ES-I3 (cell line): Measurements from ENCODE around the gene FAR1.

ENCODE experiments used
- H3K36me3 ChIP-seq: 2 replicates; pipeline ENCODE4 v1.6.1; 2013; ENCODE audit warnings: mild to moderate bottlenecking, low read length, control low read depth, moderate library complexity; ENCODE audit not compliant: insufficient read depth
- H3K4me1 ChIP-seq: 2 replicates; pipeline ENCODE4 v1.6.1; 2013; ENCODE audit warnings: mild to moderate bottlenecking, control low read depth, low read length; ENCODE audit not compliant: insufficient read depth
- H3K9ac ChIP-seq: 2 replicates; pipeline ENCODE4 v1.6.1; 2013; ENCODE audit warnings: low read depth, mild to moderate bottlenecking, low read length, moderate library complexity
- H3K9me3 ChIP-seq: 2 replicates; pipeline ENCODE4 v1.6.1; 2013; ENCODE audit warnings: mild to moderate bottlenecking, low read length, moderate library complexity; ENCODE audit not compliant: control insufficient read depth, insufficient read depth

Gene FAR1

GRCh38 chr11:13681446-13681845, 13.0 kb downstream of the FAR1 start:
- Histone ChIP-seq H3K9me3 (no peaks in the 10 kb centered on the region), H3K9ac (no peak overlapping the region), H3K4me1 (peaks cover 34% of the 10 kb centered on the region), H3K36me3 (no peaks in the 10 kb centered on the region)

GRCh38 chr11:13682212-13682611, 13.7 kb downstream of the FAR1 start:
- H3K9me3 ChIP-seq: no peaks in the 10 kb centered on the region
- H3K4me1 ChIP-seq: peaks cover 37% of the 10 kb centered on the region
- H3K36me3 ChIP-seq: no peaks in the 10 kb centered on the region
- H3K9ac ChIP-seq: no peak overlapping the region

GRCh38 chr11:13685461-13686108, 17.1 kb downstream of the FAR1 start:
- H3K36me3 ChIP-seq: no peaks in the 10 kb centered on the region
- H3K9me3 ChIP-seq: no peaks in the 10 kb centered on the region
- H3K4me1 ChIP-seq: peaks cover 17% of the 10 kb centered on the region
- no peak overlapping the region for H3K9ac ChIP-seq

GRCh38 chr11:13686776-13687175, 18.3 kb downstream of the FAR1 start:
- H3K9ac ChIP-seq: no peak overlapping the region
- H3K36me3 ChIP-seq: no peaks in the 10 kb centered on the region
- no peaks in the 10 kb centered on the region for H3K9me3 ChIP-seq
- peaks cover 17% of the 10 kb centered on the region for H3K4me1 ChIP-seq

- no peak overlapping the region for H3K9ac ChIP-seq
- no peaks in the 10 kb centered on the region for H3K36me3 ChIP-seq
- peaks cover 17% of the 10 kb centered on the region for H3K4me1 ChIP-seq
- no peaks in the 10 kb centered on the region for H3K9me3 ChIP-seq
Observed at GRCh38 chr11:13687271-13687670, 18.8 kb downstream of the FAR1 start.

GRCh38 chr11:13691286-13691899, 22.9 kb downstream of the FAR1 start:
- H3K36me3 ChIP-seq: no peaks in the 10 kb centered on the region
- H3K4me1 ChIP-seq: peaks cover 5% of the 10 kb centered on the region; the same call in 1 of the 2 replicates
- no peak overlapping the region for H3K9ac ChIP-seq
- H3K9me3 ChIP-seq: no peaks in the 10 kb centered on the region

- H3K36me3 ChIP-seq: no peaks in the 10 kb centered on the region
- H3K4me1 ChIP-seq: no peaks in the 10 kb centered on the region
- no peaks in the 10 kb centered on the region for H3K9me3 ChIP-seq
- H3K9ac ChIP-seq: no peak overlapping the region
Observed at GRCh38 chr11:13692172-13692571, 23.7 kb downstream of the FAR1 start.

GRCh38 chr11:13694115-13694514, 25.6 kb downstream of the FAR1 start:
- Histone ChIP-seq H3K4me1 (no peaks in the 10 kb centered on the region), H3K9ac (no peak overlapping the region), H3K36me3 (no peaks in the 10 kb centered on the region), H3K9me3 (no peaks in the 10 kb centered on the region)

GRCh38 chr11:13695886-13696285, 27.4 kb downstream of the FAR1 start:
- H3K9me3 ChIP-seq: no peaks in the 10 kb centered on the region
- H3K4me1 ChIP-seq: no peaks in the 10 kb centered on the region
- peaks cover 3% of the 10 kb centered on the region; the same call in 1 of the 2 replicates for H3K36me3 ChIP-seq
- no peak overlapping the region for H3K9ac ChIP-seq

- peaks cover 3% of the 10 kb centered on the region; the same call in 1 of the 2 replicates for H3K36me3 ChIP-seq
Observed at GRCh38 chr11:13697710-13698109, 29.2 kb downstream of the FAR1 start.

GRCh38 chr11:13698132-13698531, 29.7 kb downstream of the FAR1 start:
- peaks cover 3% of the 10 kb centered on the region; the same call in 1 of the 2 replicates for H3K36me3 ChIP-seq
- no peaks in the 10 kb centered on the region for H3K9me3 ChIP-seq
- H3K4me1 ChIP-seq: no peaks in the 10 kb centered on the region
- H3K9ac ChIP-seq: no peak overlapping the region

More at GRCh38 chr11:13697710-13698109, 29.2 kb downstream of the FAR1 start:
- Histone ChIP-seq H3K9ac (no peak overlapping the region), H3K4me1 (no peaks in the 10 kb centered on the region), H3K9me3 (no peaks in the 10 kb centered on the region)

GRCh38 chr11:13699041-13699440, 30.6 kb downstream of the FAR1 start:
- H3K9ac ChIP-seq: no peak overlapping the region
- no peaks in the 10 kb centered on the region for H3K4me1 ChIP-seq
- H3K36me3 ChIP-seq: peaks cover 3% of the 10 kb centered on the region; the same call in 1 of the 2 replicates
- H3K9me3 ChIP-seq: no peaks in the 10 kb centered on the region

- no peaks in the 10 kb centered on the region for H3K9me3 ChIP-seq
- H3K9ac ChIP-seq: no peak overlapping the region
- no peaks in the 10 kb centered on the region; the same call in 1 of the 2 replicates for H3K4me1 ChIP-seq
- H3K36me3 ChIP-seq: peaks cover 3% of the 10 kb centered on the region; the same call in 1 of the 2 replicates
Observed at GRCh38 chr11:13699870-13700269, 31.4 kb downstream of the FAR1 start.

GRCh38 chr11:13701506-13701905, 33.0 kb downstream of the FAR1 start:
- peaks cover 8% of the 10 kb centered on the region for H3K4me1 ChIP-seq
- no peak overlapping the region for H3K9ac ChIP-seq
- H3K36me3 ChIP-seq: peaks cover 3% of the 10 kb centered on the region; the same call in 1 of the 2 replicates
- H3K9me3 ChIP-seq: no peaks in the 10 kb centered on the region

GRCh38 chr11:13702071-13702470, 33.6 kb downstream of the FAR1 start:
- Histone ChIP-seq H3K4me1 (peaks cover 8% of the 10 kb centered on the region), H3K36me3 (peaks cover 5% of the 10 kb centered on the region; the same call in 1 of the 2 replicates), H3K9ac (no peak overlapping the region), H3K9me3 (no peaks in the 10 kb centered on the region)
